HG03135 (cell line): ENCODE measurements around the gene PARP14.
"Not testable (repeated sequence)": the region's sequence is repeated elsewhere in the genome, so short reads cannot be mapped to it uniquely, and the experiment has no call there.

ENCODE experiments used
- ATAC-seq: cut with Tn5 transposase; IDR thresholded peaks from one replicate; pipeline ENCODE4 v1.9.1; 2021; ENCODE audit warnings: mild to moderate bottlenecking, moderate library complexity; ENCODE audit not compliant: unreplicated experiment

The PARP14 gene

DNA sequence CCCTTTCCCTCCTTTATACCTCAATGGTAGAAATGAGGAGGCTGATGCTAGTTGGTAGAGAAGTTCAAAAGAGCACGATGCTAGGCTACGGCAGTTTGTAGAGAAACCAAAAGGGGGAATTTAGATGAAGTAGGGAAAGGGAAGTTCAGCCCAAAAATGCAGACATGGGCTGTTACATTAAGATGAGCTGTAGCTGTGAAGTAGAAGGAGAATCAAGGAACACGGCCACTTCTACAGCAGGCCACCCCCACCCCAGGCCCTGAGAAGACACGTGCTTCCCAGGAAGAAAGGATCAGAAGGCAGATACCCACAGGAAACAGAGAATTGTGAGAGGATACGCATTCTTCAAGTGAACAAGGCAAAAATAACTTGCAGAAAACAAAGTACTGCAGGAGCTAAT is 2.1 kb upstream of the PARP14 start:
- no peak for ATAC-seq

DNA sequence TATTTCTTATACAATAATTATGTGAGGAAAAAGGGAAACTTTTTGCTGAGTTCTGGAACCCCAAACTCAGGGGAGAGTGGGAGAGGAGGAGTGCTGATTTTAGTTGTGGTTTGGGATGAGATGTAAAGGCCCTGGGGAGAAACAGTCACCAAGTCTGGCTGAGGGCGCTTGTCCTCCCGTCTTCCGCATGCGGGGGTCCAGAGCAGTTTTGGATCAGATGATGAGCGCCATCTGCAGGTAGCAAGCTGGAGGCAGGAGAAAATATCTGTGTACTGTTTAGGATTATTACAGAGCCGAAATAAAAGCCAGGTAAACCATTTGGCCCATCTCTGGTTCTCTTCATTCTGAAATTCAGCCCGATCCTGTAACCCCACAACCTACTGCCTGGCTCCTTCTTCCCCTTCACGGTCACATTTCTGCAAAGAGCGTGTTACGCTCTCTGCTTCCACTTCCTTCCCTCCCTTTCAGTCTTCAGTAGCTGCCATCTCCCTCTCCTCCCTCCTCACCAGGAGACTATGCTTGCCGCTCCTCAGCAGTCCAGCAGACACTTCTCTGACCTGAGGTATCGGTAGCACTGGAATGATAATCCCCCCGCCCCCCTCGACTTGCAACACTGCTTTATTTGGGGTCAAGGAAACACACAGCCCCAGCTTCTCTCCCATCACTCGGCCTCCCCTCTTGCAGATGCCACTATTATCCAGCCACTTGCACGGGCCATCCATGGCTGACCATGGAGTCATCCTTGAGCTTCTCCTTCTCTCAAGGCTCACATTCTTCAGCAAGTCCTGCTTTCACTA is 1.4 kb upstream of the PARP14 start:
- ATAC-seq: peak; percentile 43

DNA sequence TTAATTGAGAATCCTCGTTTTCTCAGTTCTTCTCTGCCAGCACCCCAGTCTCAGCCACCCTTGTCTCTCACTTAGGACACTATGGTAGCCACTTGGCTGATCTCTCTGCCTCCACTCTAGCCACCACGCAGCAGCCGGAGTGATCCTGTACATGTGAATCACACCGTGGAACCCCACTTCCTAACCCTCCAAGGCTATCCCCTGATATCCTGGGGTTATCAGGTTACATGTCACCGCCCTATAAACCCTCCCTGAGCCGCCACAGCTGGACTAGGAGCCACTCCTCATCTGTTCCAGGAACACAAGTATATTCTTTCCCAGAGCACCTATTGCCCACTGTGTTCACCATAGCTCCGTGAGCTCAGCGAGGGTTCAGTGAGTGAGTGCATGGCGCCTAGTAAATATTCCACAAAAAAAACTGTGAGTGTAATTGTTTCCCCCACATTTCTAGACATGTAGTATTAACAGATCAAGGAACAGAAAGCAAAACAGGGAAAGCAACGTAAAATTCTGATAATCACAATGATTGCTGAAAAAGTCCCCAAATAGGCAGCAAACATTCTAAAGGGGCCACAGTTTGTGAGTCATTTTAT is 661 bp upstream of the PARP14 start:
- peak; percentile 5 for ATAC-seq

DNA sequence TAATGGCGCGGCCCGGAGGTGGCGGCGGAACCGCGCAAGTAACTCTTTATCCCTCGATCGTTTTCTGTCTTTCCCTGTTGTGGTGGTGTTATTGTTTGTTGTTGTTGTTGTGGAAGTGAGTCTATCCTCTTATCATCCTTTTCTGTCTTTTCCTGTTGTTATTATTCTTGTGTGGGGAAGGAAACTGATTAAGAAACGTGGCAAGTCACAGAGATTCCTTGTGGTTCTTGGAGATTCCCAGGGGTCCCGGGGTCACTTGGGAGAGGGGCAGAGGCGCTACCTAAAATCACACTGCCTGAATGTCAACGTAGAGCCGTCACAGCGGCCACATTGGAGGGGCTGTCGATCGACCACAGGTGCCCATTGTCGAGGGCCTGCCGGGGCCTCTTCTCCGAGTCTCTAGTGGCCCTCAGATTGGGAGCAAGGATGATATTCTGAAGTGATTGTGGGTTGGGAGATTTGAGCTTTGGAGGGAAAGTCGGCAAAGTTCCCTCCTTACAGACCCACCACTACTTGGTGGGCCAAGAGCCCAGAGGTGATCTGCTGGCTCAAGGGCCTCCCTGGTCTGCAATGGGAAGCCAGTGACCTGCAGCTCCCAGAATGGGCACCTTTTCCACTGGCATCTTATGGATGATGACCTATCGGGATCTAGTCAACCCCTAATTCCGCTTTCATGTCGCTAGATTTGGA is 790 bp downstream of the PARP14 start:
- no peak for ATAC-seq

DNA sequence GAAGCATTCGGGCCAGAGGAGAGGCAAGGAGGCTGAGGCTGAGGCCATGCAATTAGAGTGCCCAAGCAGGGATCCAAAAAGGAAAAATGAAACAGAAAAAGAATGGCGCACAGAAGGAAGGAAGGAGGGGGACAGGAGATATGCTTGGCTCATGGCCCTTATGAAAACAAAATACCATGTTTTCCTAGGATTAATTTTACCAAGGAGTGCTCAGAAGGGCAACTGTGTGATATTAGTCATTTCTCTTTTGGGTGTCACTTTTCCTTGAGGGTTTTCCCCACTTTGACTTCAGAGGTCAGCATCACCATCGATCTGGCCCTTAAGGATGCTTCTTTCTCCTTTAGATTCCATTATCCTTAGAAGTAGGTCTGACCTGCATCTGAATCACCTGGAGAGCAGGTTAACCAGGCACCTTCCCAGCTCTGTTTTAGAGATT is 1.4 kb downstream of the PARP14 start:
- ATAC-seq: no peak

DNA sequence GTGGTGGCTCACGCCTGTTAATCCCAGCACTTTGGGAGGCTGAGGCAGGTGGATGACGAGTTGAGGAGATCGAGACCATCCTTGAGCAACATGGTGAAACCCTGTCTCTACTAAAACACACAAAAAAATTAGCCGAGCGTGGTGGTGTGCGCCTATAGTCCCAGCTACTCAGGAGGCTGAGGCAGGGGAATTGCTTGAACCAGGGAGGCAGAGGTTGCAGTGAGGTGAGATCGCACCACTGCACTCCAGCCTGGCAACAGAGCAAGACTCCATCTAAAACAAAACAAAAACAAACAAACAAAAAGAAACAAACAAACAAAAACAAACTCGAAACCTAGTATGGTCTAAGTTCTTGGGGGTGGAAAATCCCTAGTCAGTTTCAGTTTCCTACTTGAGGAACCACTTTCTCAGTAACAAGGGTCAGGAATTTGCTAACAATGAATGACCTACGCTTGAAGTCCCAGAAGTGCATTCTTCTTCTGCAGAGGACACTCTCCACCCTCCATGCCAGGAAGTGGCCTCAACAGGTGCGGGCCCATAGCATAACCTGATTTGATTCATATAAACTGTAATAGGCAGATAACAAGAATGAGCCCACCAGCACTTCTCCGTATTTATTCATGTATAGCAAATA is 2.3 kb downstream of the PARP14 start:
- ATAC-seq: not testable (repeated sequence)

DNA sequence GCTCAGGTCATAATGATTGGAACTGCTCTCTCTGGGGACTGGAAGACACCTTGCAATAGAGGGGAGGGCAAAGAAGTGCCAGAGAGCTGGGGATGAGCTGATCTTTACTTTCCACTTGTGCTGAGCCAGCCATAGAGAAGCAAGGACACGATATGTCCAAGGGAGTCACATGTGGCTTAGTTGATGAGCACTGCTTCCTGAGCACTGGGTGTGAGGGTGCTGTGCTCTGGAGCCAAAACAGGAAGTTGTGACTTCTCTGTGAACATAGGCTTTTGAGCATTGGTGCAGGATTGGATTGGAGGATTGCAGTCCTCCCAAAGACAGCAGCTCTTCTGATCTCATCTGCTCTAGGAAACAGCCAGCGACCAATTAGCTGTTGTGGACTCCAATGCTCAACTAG is 6.7 kb downstream of the PARP14 start:
- ATAC-seq: no peak

DNA sequence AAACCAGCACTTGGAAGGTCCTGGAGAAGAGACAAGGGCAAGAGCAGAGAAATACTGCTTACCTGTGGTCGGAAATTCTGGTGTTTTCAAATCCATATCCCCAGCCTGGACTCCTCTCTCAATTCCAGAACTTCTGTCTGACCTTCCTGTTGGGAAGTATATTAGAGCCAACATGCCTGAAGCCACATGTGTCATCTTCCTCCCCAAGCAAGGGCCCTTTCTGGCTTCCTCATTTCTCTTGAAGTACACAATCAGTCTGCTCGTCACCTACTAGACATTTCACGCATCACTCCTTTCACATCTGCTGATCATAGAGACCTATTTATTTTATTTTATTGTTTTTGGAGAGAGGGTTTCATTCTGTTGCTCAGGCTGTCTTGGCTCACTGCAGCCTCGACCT is 8.4 kb downstream of the PARP14 start:
- ATAC-seq: no peak

DNA sequence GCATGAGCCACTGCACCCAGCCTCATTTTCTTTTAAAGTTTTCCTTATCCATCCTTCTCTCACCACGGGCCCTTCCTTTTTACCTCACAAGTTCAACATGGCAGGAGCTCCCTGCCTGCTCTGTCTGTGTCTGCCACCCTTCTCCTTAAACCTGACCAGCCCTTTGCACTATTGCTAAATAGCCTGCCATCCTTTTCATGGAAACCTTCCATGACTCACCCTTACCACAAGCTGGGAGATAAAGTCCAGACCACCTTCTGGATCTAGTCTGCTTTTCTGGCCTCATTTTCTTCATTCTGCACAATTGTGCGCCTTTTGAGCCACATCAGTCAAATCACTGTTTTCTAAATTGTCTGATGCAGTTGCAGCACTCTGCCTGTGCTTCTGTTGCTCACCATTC is 8.9 kb downstream of the PARP14 start:
- ATAC-seq: no peak

DNA sequence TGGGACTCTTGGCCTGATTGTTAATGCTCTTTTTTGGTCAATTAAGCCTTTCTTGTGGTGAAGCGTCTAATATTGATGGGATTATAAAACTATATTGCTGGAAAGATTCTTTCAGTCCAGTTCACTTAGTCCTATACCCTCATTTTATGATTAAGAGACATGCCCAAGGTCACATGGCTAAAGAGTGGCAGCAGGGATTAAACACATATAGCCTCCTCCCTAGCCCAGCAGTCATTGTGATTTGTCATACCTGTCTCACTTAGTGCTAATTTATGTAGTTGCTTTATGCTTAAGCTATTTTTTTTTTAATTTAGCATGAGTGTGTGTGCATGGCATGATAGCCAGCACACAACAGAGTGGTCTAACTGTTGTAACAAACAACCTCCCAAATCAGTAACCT is 9.5 kb downstream of the PARP14 start:
- no peak for ATAC-seq

DNA sequence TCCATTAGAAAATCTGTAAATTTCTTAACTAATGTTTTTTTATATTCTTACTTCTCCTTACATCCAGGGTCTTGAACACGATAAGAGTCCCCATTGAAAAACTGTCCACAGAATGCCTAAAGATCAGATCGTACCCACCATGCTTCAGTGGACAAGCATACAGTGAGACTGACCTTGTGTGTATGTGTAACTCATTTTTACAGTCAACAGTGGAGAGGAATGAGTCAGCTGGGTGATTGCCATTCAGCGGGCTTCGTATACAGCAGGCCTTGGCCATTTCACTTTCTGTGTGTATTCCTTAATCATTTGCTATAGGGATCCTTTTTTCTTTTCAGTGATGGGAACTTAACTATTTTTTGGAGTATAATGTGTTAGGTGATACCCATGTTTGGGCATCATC is 10.6 kb downstream of the PARP14 start:
- no peak for ATAC-seq

DNA sequence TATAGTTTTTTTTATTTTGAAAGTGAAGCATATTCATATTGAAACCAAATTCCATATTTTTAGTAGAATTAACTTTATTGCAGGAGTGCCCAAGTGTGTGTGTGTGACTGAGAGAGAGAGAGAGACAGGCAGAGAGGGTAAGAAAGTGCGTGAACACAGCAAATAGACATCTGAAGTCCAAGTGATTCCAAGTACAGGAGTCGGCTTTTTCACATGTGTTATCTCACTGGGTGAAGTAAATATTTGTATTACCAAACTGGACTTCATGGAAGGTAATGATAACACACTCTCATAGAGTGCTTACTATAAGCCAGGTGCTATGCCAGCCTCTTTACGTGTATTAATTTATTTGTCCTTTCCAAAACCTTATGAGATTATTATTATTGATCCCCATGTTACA is 12.0 kb downstream of the PARP14 start:
- ATAC-seq: no peak

DNA sequence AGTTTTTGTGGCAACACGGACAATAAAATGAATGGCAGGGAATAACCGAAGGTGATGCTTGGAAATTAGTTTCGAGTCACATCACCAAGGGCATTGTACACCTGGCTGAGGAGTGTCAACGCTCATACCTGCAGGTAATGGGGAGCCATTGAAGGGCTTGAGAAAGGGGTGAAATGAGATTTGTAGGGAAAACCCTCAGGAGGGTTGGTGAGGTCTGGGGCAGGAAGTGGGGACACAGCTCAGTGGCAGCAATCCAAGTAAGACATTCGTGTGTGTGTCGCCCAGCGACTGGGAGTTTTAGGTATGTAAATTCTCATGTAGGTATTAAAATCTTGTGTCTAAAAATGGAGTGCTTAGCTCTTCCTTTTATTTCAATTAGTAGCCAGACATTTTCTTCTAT is 14.3 kb downstream of the PARP14 start:
- no peak for ATAC-seq

DNA sequence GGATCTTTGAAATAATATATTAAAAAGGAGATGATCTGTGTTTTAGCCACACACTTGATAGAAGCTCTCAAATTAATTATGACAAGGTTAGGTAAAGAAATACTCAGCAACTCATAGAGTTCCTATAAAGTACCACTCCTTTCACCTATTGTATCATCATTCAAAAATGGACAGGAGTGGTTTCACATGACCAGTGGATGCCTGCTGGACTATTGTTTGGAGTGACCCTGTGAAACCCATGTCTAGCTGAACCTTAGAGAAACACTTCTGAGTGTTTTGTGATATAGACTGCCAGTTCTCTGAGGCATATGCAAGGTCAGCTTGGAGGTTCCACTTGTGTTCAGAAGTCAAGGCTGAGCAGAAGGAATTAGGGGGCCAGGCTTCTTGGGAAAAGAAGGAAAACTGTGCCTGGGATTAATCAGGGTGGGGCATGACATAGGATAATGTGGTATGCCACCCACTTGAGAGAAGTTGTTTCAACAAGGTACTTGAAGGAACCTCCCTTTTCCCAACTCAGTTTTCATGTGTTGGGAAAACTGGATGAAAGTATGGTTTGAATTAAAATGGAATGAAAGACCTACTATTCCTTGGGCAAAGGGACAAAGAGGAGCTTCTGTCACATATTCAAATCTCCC is 15.4 kb downstream of the PARP14 start:
- ATAC-seq: no peak

DNA sequence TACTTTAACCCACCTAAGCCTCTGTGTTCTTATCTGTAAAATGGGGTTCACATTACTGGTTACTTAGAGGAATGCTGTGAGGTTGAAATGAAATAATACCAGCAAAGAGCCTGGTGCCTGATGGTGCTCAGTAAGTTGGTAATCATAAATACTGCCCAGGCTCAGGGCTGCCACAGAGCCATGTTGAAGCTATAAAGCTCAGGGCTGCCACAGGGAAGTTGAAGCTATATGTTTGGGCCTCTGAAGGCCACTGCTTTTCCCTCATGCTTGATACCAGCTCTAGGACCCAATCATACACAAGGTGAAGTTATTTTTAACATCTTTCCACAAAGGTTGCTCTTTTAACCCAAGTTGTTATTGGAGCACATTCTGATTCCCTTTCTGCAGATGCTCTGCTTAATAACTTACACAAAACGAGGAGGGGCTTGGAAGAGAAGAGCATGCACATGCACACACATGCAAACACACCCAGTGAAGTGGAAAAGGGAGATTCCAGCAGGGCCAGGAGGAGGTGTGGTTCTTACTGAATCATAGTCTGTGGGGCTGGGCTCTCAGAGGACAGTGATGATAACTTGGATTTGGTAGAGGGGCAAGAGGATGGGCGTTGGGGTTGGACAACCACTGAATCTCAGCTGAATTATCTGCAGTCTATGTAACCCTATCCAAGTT is 17.4 kb downstream of the PARP14 start:
- ATAC-seq: peak; percentile 69

DNA sequence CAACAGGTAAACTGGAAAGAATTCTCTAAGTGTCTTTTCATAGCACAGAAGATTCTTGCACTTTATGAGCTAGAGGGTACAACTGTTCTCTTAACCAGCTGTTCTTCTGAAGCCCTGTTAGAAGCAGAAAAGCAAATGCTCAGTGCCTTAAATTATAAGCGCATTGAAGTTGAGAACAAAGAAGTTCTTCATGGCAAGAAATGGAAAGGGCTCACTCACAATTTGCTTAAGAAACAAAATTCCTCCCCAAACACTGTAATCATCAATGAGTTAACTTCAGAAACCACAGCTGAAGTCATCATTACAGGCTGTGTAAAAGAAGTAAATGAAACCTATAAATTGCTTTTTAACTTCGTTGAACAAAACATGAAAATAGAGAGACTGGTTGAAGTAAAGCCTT is 19.6 kb downstream of the PARP14 start:
- no peak for ATAC-seq

DNA sequence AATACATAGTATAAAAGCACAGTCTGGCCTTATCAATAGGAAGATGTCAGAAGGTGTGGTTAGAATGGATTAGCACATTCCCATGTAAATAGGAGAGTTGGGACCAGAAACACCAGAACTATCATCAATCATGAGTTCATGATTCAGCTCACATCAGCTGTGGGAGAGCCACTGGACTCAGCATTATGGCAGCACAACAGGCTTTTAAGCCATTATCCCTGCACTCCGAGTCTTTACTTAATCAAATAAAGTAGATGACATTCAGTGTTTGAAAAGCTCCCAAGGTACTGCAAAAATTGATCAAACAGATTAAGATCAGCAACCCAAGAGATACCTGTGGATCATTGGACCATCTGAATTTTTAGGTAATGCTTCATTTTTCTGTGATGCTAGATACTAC is 24.7 kb downstream of the PARP14 start:
- ATAC-seq: no peak

DNA sequence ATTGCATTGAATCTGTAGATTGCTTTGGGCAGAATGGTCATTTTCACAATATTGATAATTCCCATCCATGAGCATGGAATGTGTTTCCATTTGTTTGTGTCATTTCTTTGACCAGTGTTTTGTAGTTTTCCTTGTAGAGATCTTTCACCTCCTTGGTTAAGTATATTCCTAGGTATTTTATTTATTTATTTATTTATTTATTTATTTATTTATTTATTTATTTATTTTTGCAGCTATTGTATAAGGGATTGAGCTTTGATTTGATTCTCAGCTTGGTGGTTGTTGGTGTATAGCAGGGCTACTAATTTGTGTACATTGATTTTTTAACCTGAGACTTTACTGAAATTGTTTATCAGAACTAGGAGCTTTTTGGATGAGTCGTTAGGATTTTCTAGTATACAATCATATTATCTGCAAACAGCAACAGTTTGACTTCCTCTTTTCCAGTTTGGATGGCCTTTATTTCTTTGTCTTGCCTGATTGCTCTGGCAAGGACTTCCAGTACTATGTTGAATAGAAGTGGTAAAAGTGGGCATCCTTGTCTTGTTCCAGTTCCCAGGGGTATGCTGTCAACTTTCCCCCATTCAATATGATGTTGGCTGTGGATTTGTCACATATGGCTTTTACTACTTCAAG is 30.1 kb downstream of the PARP14 start:
- not testable (repeated sequence) for ATAC-seq

DNA sequence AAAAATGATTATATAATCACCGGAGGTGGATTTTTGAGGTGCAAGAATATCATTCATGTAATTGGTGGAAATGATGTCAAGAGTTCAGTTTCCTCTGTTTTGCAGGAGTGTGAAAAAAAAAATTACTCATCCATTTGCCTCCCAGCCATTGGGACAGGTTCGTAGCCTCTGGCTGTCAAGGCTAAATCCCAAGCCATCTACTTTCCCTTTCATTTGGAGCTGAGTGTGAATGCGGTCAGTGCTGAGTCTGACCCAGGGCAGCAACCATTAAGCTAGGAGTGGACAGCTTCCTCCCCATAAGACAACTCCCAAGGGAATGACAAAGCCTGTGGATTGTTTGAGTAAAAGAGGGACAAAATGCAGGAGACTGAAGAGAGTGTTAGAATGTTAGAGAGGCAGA is 33.6 kb downstream of the PARP14 start:
- ATAC-seq: no peak

DNA sequence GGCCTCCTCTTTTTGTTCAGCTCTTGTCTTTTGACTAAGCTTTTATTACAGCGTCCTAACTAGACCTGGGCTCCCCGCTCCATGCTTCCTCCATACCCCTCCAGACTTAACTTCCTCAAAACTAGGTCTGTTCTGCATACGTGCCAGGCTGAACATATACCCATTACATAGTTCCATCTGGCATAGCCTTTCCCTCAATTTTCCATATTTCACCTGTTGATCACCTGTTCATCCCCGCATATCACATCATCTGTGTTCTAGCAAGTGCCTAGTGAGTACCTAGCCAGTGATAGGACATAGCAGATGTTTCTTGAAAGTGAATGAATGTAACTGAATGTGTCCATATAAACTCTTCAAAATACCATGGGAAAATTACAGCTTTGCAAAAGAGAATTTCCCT is 36.0 kb downstream of the PARP14 start:
- no peak for ATAC-seq
